T-helper 2 cell treated with Interferon-gamma antibody and Interleukin-4, amounts not matched to agents 100 ng/mL and 5 ng/mL, for 36 hours (primary cell): ENCODE results near the gene AADAT. TPM values are rescaled to one million over a fixed set of nuclear protein-coding genes. Genes with fewer than 3 reads are reported as not detected.
"Not testable (repeated sequence)": the region's sequence is repeated elsewhere in the genome, so short reads cannot be mapped to it uniquely, and the experiment has no call there.

Experiments used
- intact Hi-C: fragments of 100-400 bp; cut with micrococcal nuclease; formaldehyde crosslinking; loops from one replicate; pipeline ENCODE4 v1.15.1; 2023
- total RNA-seq: library from RNA; stranded (reverse); gene quantifications from 2 replicates; pipeline ENCODE4 v1.2.3, GENCODE V29; 2022

The AADAT gene
- not detected in 2 replicates for total RNA-seq

- intact Hi-C loops: no loop called here
Measured at GRCh38 chr4:170089668-170090351, at the start of gene AADAT. Gene AADAT, minus strand, starts transcription at chr4:170089956. Its CDS starts 266 bp downstream, at chr4:170089690.

GRCh38 chr4:170138580-170139194 lies 48.9 kb upstream of the AADAT start:
- intact Hi-C loops: loop anchor here (1.0 kb wide), 2 partner anchors 121 to 237 kb away; no protein-coding TSS in a partner anchor

DNA sequence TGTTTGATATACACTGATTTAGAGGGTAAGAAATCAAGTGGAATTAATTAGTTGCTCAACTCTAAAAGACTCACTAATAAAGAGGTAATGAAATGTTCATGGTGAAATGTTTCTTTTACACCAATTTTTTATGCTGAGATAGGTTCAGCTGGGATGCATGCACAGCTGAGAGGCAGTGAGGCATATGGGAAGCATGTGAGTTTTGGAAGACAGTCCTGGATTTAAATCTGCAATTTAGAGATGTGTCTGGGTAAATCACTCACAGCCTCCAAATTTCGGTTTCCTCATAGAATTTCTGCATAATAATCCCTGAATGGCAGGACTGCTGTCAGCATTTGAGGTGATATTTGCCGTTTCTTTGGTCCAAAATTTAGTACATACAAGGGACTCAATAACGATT lies 48.2 kb upstream of the AADAT start:
- intact Hi-C loops: loop anchor here (1.0 kb wide), 2 partner anchors 121 to 237 kb away; no protein-coding TSS in a partner anchor

- intact Hi-C loops: no loop called here
Measured at GRCh38 chr4:170137466-170137865, 47.7 kb upstream of the AADAT start.

GRCh38 chr4:170134821-170135220 lies 45.1 kb upstream of the AADAT start:
- intact Hi-C loops: no loop called here

GRCh38 chr4:170128219-170128804 lies 38.6 kb upstream of the AADAT start:
- intact Hi-C loops: no loop called here

DNA sequence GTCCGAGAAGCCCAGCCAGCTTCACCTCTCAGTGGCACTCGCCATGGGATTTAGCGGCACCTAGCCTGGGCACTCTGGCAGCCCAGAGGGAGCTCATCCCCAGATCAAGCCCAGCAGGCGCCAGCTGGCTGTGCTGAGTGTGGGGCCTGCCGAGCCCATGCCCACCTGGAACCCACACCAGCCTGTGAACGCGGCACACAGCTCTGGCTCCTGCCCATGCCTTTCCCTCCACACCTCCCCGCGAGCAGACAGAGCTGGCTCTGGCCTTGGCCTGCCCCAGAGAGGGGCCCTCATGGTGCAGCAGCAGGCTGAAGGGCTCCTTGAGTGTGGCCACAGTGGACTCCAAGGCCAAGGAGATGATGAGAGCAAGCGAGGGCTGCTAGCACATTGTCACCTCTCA lies 38.0 kb upstream of the AADAT start:
- intact Hi-C loops: no loop called here

- intact Hi-C loops: no loop called here
Measured at GRCh38 chr4:170124406-170124805, 34.6 kb upstream of the AADAT start.

DNA sequence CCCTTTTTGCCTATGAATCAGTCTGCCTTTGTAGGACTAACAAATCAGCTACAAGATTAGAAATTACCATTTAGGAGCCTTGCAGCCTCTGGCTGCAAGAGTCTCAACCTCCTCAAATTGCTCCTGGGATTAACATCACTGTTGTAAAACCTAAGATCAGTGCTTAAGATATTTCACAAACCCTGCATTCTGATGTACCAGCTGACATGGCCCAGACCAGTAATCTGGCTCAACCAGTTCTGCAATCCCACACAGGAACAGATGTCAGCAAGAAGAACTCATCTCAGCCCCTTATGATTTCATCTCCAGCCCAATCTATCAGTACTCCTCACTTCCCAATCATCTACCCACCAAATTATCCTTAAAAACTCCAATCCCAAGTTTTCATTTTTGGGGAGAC lies 32.5 kb upstream of the AADAT start:
- intact Hi-C loops: no loop called here

DNA sequence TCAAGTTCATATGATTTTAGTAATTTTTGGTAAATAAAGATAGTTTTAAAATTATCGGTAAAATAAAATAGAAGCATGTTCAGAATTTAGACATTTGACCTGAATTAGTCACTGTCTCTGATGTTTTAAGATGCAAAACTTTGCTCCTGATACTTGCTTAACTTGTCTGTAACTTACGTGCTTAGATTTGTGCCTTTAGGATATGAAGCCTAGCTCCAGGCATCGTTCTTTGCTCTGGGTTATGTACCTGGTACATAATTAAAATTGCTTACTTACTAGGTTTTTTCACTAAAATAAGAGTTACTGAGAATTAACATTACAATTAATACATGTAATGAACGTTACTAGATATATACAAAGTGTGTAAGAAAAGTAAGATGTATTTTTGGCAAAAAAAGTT lies 24.9 kb upstream of the AADAT start:
- intact Hi-C loops: no loop called here

GRCh38 chr4:170114183-170114582 lies 24.4 kb upstream of the AADAT start:
- intact Hi-C loops: not testable (repeated sequence)

DNA sequence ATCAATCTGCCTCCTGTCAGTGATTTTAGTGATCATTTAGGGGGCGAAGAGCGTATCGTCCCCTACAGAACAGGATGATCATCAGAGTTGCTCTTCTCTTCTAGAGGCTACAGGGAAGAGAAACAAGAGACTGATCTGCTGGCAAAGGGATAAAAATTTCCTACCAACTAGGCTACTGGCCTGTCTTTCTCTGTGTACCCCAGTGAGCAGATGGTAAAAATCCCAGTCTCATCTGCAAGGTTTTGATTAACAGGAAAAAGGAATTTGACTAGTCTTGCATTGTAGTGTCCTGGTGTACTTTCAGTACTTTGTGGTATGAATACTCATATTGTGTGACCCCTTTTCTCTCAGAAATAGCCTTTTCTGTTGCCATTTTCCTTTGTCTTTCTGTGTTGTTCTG lies 21.8 kb upstream of the AADAT start:
- intact Hi-C loops: no loop called here

GRCh38 chr4:170111085-170111484 lies 21.3 kb upstream of the AADAT start:
- intact Hi-C loops: no loop called here

GRCh38 chr4:170110285-170110672 lies 20.5 kb upstream of the AADAT start:
- intact Hi-C loops: no loop called here

GRCh38 chr4:170109586-170110284 lies 20.0 kb upstream of the AADAT start:
- intact Hi-C loops: no loop called here

GRCh38 chr4:170106900-170107299 lies 17.1 kb upstream of the AADAT start:
- intact Hi-C loops: no loop called here

DNA sequence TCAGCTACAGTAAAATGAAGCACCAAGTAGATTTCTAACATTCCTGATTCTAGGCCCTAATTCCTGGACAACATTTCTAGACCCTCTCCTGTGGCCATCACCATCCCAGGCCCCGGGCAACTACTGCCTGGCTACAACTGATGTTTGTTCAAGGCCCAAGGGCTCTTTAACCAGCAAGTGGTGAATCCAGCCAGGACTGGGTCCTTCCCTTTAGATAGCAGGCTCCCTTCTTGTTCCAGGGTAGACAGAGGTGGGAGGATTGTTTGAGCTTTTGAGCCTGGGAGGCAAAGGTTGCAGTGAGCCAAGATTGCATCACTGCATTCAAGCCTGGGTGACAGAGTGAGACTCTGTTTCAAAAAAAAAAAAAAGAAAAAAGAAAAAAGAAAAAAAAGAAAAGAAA lies 12.7 kb upstream of the AADAT start:
- intact Hi-C loops: no loop called here

DNA sequence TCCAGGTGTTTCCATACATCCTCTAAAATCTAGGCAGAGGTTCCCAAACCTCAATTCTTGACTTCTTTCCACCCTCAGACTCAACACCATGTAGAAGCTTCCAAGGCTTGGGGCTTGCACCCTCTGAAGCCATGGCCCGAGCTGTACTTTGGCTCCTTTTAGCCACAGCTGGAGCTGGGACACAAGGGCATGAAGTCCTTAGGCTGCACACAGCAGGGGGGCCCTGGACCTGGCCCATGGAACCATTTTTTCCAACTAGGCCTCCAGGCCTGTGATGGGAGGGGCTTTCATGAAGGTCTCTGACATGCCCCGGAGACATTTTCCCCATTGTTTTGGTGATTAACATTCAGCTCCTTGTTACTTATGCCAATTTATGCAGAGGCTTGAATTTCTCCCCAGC lies 8.4 kb upstream of the AADAT start:
- intact Hi-C loops: not testable (repeated sequence)

GRCh38 chr4:170097681-170098080 lies 7.9 kb upstream of the AADAT start:
- intact Hi-C loops: no loop called here

GRCh38 chr4:170093973-170094535 lies 4.3 kb upstream of the AADAT start:
- intact Hi-C loops: no loop called here

- intact Hi-C loops: no loop called here
Measured at GRCh38 chr4:170091069-170091696, 1.4 kb upstream of the AADAT start.
